NCI-H146 (cell line): ENCODE results near the gene HMCN1.
"Not testable (repeated sequence)": the region's sequence is repeated elsewhere in the genome, so short reads cannot be mapped to it uniquely, and the experiment has no call there.

Experiments
- DNase-seq: peaks from one replicate; lab custom pipeline; 2025; lab: John Stamatoyannopoulos, UW

HMCN1 gene

DNA sequence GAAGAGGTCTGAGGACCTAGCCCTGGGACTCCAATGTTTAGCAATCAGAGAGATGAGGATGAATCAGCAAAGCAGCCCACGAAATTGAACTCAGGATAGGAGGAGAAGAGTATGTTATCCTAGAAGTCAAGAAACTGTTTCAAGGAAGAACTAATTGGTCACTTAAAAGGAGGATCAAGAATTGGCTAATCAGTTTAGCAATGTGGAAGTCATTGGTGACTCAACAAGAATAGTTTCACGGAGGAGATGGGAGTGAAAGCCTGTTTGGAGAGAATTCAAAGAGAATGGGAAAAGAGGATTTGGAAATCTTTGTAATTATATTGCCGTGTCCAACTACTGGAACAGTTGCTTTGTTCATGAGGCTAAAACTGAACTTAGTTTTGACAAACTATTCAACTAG, 7.4 kb downstream of the HMCN1 start:
- no peak for DNase-seq

DNA sequence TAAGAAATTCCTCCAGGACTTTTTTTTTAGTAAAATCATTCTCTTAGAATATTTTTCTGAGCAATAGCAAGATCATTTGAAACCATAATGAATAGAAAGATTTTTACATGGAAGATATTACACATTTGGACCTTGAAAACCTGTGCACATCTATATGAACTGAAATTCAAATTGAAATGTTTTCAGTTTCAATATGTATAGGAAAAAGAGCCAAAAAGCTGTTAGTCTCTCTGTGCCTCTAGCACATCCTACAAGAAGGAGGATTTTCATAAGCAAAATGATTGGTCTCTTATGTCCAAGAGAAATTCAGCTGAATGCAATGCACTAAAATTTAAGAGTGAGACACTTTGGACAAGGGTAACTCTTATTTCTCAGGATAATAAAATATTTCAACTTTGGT, 8.2 kb downstream of the HMCN1 start:
- DNase-seq = no peak

DNA sequence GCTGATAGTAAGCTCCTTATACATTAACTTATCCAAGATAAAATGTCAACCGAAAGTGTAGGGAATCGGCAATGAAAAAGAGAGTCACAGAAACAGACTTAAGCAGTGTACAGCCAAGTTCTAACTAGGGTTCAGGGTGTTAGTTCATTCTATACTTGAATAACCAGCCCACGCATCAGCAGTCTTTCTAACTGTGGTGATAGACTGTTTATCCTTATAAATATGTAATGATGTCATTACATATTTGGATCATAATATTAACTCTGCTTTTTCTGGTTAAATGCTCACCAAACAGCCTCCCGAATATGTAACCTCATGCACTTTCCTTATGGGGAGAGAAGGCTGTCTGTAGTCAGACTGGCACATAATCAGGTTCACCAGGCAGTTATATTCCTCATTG, 11.0 kb downstream of the HMCN1 start:
- DNase-seq = no peak

DNA sequence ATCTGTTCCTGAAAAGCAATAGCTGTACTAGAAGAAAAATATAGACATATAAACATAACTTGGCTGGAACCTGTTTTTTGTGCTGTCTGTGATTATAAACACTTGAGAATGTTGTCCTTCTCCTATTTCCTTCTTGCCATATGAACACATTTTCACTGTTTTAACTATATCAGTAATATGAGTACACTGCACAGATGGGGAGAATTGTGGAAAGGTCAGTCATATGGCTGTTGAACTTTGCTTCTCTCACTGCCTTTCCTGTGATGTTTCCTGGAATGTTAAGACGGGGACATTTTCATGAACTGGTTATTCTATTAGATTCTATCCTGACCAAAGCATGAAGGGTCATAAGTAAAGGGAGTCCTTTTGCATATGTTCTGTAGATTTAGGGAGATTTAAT, 24.9 kb downstream of the HMCN1 start:
- no peak for DNase-seq

DNA sequence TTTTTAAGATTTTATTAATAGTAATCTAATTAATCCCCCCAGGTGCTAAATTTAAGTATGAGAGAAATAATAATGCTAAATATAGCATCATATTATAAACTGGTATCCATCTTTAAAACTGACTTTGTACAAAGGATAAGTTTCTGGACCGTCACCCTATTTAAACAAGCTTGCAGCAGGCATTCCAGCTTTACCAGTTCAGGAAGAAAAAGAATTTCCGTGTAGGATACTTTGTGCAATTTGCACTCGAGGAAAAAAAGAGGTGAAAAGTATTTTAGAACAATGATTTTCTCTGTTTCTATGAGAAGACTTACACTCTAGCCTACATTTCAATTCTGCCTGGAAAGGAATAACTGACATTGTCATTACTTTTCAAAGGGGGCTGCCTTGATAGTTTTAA, 27.6 kb downstream of the HMCN1 start:
- no peak for DNase-seq

DNA sequence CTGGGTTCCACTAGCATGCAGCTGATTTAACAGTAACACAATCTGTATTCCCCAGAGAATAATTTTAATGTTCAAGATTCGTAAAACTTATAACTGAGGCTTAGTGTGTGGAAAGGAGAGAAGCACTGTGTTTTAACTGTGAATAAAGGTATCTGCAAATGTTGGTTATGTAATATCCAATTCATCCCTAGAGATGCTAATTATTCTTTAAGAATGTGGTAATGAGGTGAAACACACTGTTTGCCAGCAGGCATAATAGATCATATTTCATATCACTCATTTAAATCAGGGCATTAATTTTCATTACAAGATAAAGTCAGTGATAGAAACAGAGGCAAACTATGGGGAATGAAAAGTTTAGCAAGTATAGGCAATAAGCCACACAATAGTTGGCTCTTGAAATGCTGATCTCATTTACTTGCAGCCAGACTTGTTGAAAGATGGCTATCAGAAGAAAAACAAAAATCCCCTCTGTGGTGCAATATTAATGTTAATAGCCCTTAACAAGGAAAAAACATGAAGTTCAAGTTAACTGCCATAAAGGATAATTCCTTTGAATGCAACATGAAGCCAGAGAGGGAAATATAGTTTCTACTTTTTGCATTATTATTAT, 33.4 kb downstream of the HMCN1 start:
- DNase-seq = no peak

DNA sequence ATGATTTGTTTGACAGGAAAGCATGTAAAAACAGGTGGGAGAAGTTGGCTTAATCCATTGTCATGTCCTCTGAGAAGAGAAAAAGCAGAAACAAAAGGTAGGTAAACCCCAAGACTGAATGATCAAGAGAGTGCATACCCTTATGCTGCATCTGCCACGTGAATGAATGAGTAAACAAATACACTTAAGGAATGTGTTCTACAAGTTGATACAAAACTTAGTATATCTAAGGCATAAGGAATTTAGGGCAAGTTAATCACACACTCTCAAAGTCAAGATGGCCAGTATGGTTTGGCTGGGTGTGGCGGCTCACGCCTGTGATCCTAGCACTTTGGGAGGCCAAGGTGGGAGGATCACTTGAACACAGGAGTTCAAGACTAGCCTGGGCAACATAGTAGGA, 34.2 kb downstream of the HMCN1 start:
- DNase-seq = no peak

DNA sequence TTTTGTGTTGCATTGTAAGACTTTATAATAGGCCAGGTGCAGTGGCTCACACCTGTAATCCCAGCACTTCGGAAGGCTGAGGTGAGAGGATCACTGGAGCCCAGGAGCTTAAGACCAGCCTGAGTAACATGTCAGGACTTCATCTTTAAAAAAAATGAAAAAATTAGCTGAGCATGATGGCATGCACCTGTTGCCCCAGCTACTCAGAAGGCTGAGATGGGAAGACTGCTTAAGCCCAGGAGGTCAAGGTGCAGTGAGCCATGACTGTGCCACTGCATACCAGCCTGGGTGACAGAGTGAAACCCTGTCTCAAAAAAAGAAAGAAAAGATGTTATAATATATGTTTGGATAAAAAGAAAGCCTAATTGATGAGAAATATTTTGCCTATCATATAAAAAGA, 34.9 kb downstream of the HMCN1 start:
- no peak for DNase-seq

DNA sequence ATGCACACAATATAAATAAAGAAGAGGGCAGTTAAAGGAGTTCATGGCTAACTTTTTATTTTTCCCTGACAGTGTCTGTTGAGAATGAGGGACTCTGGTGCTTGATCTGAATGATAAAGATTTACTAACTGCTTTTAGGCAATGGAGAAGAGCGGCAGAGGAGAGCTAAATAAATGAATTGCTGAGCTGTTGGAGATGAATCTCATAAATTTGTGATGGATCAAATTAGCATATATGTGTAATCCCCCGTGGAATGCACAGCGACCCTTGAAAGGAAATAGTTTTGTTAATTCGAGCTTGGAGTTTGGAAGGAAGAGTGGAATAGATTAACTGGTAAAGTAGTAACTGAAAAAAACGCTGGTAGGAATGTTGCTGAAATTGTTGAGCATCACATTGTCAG, 40.2 kb downstream of the HMCN1 start:
- DNase-seq = no peak

DNA sequence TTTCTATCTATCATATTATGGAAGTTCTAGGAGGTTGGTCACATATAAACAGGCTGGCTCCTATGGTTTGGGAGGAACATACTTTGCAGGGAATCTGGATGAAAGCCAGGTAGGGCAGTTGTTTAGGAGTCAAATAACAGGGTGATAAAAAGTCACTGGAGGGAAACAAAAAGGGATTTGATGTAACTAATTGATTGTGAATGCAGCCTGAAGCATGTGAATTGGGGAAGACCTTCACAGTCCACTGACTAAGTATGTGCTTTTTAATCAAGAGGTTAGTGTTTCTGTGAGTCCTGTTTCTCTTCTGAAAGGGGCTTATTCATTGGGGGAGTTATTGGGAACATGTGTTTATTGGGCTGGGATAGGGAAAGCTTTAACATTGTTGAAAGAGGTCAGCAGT, 41.3 kb downstream of the HMCN1 start:
- DNase-seq = no peak

DNA sequence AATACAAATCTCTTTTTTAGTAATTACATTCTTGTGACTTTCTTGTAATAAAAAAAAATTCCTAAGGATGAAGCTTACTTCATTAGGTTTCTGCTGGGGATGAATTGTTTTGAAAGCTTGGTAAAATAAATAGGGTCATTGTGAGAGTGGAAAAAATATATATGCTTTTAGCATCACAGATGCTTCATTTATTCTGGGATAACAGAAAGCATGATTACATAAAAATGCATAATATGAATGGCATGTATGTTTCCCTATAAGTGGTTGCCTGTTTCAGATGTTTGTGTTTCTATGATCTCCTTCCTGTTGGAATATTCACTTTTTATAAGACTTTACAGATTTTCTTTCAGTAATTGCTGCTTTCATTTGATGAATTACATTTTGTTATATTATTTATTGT, 42.3 kb downstream of the HMCN1 start:
- DNase-seq = no peak

DNA sequence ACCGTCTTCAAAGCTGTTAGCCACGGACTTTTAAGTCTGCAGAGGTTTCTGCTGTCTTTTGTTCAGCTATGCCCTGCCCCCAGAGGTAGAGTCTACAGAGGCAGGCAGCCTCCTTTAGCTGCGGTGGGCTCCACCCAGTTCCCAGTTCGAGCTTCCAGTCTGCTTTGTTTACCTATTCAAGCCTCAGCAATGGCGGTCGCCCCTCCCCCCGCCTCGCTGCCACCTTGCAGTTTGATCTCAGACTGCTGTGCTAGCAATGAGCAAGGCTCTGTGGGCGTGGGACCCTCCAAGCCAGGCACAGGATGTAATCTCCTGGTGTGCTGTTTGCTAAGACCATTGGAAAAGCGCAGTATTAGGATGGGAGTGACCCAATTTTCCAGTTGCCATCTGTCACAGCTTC, 49.7 kb downstream of the HMCN1 start:
- DNase-seq = not testable (repeated sequence)

DNA sequence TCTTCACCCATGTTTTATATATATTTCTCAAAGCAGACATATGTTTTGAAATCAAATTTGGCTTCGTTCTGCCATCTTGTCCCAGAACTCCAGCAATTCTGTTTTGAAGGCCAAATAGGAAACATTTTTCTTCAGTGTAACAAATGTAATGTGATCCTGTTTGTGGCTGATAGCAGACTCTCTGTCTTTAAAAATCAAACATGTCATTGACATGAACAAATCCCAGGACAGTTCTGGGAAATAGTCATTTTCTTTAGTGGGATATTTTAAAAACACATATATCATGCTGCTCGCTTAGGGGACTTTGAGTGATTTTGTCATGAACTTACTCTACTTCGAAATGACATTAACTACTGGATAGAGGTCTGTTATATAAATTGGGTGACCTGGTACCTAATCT, 51.4 kb downstream of the HMCN1 start:
- no peak for DNase-seq

DNA sequence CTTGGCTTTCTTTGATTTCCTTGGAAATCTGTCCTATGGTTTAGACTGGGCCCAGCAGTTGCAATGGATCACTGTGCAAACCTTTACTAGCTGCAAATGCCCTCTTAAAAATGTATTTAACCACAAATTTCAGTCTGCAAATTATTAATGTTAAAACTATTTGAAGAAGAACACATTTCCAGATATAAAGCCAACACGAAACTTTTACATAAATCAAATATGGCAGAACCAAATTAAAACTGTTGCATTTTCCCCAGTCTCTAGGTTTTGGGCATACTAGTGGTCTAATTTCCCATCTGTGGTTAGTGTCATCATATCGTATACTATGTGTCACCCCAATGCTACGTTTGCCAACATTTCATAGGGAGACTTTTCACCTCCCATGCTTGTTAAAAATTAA, 52.3 kb downstream of the HMCN1 start:
- DNase-seq = no peak

DNA sequence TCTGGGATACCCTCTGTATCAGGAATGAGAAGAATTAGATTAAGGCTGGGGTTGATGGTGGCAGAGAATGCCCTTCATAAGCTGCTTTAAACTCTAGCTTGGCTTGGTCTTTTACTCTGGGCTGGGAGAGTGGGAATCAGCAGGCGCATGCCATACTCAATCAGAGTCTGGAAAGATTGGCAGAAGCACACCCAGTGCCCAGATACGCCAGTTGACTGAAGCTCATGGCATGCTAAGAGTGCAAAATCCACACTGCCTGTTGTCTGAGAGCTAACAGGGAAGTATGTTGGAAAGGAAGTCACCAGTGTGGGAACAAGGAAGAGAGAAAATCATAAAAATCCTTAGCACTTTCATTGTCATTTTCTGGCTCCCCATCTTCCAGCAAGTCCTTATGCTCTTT, 53.0 kb downstream of the HMCN1 start:
- DNase-seq = no peak

DNA sequence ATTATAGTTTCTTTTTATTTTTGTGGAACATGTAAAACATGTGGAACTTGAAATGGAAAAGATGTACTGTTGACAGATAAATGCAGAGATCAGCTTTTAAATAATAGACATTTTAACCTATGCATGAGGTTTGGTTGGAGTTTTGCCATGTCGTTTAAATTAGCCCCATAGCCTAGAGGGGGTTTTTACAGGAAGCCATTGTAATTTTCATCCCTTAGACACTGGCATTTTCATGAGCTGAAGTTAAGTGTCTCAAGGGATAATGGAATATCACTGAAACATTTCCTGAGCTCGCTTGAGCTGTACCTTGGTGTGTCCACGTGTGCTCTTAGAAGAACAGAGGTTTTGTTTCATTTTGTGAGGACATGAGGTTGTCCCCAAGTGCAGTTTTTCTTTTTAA, 54.2 kb downstream of the HMCN1 start:
- no peak for DNase-seq

DNA sequence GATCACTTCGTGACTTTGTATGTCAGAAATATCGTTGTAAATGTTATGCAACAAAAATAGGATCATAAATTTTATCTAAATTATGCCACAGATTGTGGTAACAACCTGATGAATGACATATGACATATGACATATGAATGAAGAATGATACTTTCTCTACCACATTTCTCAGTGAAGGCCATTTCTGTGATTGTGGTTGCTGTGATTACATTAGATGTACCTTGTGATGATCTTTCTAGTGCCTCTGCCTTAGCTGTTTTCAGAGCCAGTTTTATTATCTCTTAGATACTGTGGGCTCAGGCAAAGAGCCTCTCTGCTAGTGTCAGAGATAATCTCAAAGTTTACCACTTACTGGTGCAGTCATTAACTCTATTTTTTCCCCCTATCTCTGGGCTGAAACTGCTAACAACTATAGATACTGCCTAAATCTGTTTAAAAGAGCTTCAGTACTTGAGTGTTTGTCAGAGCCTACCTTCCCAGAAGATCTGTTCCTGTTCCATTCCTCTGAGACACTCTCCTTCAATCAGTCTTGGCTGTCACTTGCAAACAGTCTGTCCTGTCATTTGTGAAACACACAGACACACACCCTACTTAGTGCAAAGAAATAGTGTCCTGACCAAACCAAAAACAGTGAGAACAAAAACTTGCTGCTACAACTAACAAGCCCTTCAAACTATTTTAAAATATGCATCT, 55.5 kb downstream of the HMCN1 start:
- DNase-seq = no peak

DNA sequence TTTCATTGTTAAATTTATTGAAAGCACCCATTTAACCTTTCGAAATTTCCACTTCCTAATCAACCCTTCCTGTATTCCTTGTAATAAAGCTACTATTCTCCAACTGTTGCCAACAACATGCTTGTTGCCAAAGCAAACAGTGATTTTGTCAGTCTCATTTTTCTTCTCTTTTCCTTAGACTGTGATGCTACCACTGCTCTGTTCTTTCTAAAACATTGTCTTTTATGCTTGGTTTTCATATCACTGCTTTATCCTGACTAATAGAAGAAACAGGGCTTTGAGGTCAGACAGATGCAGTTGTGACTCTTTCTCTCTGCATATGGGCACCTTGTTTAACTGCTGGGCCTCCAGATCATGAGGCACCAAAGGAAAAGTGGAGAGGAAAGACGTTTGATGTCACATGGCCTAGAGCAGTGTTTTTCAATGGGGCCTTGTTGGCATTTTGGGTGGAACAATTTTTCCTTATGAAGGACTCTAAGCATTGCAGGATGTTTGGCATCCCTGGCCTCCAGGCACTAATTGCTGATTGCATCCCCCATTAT, 56.1 kb downstream of the HMCN1 start:
- DNase-seq = no peak

DNA sequence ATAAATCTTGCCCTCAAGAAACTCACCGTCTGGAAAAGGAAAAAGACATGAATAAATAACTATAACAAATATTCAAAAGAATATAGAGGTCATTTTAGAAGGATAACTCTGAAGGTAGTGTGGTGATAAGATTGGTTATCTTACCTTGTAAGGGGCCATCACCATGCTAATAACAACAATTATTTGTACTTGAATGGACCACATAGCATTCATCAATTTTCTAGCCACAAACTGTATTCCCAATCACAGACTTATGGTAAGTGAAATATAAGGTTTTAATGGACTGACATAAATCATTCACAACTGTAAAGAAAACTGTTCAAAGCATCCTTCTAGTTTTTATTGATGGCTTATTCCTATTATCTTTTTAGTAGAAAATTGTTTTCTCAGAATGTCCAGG, 57.8 kb downstream of the HMCN1 start:
- no peak for DNase-seq

DNA sequence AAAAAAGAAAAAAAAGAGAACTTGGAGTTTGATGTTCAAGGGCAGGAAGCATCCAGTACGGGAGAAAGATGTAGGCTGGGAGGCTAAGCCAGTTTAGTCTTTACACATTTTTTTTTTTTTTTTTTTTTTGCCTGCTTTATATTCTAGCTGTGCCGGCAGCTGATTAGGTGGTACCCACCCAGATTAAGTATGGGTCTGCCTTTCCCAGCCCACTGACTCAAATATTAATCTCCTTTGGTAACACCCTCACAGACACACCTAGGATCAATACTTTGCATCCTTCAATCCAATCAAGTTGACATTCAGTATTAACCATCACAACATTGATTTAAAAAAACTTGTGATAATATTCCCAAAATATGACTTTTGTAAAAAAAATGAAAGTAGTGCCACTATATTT, 60.3 kb downstream of the HMCN1 start:
- DNase-seq = not testable (repeated sequence)

DNA sequence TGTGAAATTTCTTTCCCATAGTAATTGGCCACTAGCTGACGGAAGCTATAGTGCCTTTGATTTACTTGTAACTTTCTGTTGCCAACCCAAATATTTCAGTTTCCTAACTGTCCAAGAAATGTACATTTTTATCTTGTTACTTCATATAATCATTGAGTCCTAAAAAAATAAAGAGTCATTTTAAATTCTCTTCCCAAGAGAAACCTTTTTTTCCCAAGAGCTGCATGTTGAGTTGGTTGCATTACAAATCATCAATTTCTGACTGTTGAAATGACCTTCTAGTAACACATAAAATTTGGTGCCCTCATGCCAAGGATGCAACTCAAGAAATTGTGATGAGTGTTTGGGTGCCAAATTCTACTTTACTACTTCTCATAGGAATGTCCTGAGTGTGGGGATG, 61.0 kb downstream of the HMCN1 start:
- no peak for DNase-seq

DNA sequence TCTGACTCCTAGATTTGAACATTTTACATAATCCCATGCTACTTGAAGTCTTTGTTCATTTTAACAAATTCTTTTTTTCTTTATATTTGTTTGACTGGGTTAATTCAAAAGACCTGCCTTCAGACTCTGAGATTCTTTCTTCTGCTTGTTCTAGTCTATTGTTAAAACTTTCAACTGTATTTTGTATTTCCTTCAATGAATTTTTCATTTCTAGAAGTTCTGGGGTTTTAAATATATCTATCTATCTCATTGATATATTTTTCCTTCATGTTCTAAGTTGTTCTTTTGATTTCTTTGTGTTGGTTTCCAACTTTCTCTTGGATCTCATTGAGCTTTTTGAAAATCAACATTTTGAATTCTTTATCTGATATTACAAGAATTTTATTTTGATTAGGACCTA, 64.3 kb downstream of the HMCN1 start:
- no peak for DNase-seq

DNA sequence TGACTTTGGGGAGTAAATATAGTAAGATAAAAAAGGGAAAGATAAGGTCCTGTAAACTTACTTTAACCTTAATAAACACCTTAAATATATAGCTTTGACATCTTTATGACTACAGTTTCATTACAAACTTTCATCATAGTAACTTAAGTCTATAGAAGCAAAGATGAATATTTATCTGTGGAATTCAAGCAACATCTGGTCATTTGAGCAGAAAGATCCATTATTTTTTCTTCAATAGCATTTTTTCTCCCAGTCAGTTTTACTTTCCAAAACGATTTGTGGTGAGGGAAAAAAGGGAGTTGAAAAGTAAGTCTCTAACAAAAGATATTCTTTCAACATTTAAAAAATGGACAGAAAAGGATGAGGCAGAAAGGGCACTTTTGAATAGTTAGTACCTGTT, 69.0 kb downstream of the HMCN1 start:
- no peak for DNase-seq

DNA sequence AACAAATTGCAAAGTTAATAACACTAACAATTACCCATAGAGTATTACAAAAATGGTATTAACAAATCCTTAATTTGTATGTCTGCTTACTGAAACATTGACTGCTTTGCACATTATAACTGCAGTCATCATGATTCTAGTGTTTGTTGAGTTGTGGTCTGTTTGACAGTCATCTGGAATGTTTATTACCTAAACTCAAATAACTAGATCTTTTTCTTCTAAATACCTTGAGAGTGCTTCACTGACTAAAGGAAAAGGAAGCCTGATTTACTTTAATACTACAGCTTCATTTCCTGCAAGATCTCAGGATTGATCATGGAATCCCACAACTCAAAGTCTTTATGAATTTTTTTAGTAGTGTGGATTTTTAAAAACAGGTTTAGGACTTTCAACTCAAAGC, 70.0 kb downstream of the HMCN1 start:
- DNase-seq = no peak
